Left lobe of liver (tissue), 2 donors: Measurements from ENCODE around the gene PPFIA4. TPM values are rescaled to one million over a fixed set of nuclear protein-coding genes. Genes with fewer than 3 reads are reported as not detected.

ENCODE experiments used
- ATAC-seq: fragments of 200-7000 bp; cut with Tn5 transposase; one replicate; pipeline ENCODE4 v1.9.1; 2020; ENCODE audit warnings: mild to moderate bottlenecking, moderate library complexity
- DNase-seq: peaks from one replicate; pipeline ENCODE4 v3.0.0-alpha.2; 2020; ENCODE audit warnings: low spot score
- total RNA-seq: library from RNA; stranded (reverse); gene quantifications from one replicate; pipeline ENCODE4 v1.2.1, GENCODE V29; 2021
- donor health status: DM: no; HTN: no; CAD: no; lungs with moderate emphysema.
- donor health status: DM: no; HTN: yes; CAD: no.

The PPFIA4 gene
- total RNA-seq, 1 donor from 2014 or later, result 0.78 TPM

DNA sequence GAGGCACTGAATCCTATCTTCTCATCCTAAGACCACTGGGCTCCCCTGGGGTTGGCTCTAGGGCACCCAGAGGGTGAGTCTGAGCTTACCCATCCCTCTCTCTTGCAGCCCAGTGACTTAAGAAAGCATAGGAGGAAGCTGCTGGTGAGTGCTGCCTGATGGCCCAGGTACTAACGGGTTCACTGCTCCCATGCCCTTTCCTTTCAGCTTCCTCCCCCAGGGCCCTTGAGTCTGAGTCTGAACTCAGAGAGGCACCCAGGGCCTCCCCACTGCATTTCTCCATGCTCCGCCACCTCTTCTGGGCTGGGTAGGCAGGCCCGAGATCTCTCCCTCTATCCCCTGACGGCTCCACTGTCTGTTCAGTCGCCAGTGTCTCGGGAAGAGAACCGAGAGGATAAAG is 29.7 kb downstream of the PPFIA4 start:
- no peak for ATAC-seq
- DNase-seq, result no peak

DNA sequence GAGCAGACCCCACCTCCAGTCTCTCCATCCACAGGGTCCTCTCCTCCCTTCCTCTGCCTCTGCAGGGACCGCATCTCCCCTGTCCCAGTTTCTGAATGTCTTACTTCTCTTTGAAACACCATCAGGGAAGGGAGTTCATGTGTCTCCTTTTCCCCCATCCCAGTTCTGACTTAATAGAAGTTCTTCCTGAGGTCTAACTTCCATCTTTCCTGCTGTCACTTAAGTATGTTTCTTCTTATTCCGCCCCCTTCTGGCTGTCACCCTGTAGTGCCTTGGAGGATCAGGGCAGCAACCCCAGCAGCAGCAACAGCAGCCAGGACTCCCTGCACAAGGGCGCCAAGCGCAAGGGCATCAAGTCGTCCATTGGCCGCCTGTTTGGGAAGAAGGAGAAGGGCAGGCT is 30.2 kb downstream of the PPFIA4 start:
- ATAC-seq (no peak), DNase-seq (no peak)

DNA sequence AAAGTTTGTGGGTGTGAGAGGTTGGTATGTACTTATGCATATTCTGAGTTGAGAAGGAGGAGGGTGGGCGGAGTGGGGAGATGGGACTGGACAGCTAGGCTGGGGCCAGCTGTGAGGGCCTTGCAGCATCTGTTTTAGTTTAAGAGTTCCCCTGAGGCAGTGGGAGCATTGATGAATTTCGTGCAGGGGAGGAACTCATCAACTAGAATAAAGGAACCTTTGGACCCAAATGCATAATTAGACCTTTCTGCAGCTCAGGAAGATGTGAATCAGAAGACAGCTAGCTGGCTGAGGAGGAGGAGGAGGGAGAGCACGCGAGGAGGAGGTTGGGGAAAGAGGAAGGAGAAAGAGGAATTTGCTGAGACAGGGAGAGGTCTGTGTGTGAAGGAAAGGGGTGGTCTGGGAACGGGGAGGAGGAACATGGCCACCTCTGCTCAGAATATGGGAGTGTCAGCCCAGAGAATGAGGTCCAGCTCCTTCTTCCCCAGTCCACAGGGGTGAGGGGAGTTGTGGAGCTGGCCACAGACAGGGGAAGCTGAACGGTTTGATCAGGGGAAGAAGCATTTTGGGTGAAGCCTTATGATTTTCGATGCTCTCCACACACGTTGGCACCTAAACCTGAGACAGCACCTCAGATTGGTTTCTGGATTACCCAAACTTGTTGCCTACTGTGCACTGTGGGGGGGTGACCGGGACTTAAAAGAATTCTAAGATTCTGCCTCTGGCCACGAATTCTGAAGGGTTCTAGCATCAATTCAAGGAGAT is 31.8 kb downstream of the PPFIA4 start:
- no peak for DNase-seq
- ATAC-seq, result peak; percentile 24

DNA sequence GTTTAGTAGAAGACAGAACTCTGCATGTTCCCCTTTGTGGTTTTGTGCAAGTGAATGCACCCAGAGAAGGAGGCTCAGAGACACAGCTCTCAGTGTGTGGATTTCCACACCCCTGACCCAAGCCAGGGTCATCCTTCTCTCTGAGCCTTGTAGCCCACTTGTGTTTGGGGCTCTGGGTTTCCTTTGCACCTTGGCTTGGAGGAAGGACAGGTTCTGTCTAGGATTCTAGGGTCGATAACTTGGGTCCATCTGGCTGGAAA is 32.3 kb downstream of the PPFIA4 start:
- no peak for DNase-seq
- ATAC-seq, result no peak

DNA sequence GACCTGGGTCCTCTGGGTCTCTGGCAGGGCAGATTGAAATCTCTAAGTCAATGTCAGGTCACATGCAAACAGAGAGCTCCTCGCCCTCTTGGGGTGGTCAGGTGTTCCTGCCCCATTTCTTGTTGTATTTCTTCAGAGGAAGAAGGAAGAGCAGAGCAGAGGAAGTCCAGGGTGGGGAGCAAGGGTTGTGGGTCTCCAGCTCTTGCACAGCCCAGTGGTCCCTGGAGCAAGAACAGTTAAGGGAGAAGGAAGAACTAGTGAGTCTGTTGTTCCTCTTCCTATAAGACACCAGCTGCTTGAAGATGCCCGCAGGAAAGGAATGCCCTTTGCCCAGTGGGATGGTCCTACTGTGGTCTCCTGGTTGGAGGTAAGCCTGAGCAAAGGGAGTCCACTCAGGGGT is 33.2 kb downstream of the PPFIA4 start:
- no peak for ATAC-seq
- DNase-seq, result no peak

DNA sequence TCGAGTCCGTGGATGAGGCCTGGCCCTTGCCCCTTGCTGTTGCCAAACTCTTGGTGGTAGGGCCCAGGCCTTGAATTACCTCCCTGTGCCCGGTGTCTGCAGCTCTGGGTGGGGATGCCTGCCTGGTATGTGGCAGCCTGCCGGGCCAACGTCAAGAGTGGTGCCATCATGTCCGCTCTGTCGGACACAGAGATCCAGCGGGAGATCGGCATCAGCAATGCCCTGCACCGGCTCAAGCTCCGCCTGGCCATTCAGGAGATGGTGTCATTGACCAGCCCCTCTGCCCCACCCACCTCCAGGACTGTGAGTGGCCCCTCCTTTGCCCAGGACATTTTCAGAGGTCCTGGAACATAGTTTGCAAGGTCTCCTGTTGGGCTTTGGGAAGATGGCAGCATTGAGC is 33.8 kb downstream of the PPFIA4 start:
- no peak for ATAC-seq
- no peak for DNase-seq

DNA sequence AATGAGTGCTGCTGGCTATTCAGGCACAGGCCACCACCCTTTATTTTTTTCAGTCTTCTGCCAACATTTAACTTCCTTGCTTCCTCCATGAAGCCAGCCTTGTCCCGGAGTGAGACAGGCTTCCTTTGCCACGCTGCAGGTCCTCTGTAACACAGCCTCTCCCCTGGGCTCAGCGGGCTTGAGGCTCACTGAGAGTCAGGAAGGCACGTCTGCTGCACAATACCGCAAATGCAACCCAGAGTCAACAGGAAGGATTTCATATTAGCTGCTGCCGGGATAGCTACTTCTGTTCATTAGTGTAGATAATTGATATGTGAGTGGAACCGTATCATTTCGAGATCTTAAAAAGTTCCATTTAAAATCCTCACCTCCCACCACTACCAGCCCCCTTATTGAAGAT is 37.0 kb downstream of the PPFIA4 start:
- ATAC-seq (no peak), DNase-seq (no peak)

DNA sequence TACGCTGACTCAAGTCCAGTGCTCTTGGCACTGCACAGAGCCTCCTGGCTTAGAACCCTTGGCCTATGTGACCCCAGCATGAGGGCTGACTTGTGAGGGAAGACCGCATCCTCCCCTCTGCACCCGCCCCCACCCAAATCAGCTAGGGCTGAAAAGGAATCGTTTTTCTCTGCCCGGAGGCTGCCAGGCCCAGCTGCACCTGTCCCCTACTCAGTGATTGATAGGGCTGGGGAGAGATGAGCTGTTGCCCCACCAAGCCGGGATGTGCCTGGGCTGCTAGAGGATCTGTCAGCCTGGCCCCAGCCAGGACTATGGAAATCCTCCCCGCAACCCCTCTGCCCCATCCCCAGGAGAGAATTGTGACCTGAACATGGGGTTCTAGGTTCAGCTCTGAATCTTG is 38.9 kb downstream of the PPFIA4 start:
- DNase-seq (no peak), ATAC-seq (no peak)

DNA sequence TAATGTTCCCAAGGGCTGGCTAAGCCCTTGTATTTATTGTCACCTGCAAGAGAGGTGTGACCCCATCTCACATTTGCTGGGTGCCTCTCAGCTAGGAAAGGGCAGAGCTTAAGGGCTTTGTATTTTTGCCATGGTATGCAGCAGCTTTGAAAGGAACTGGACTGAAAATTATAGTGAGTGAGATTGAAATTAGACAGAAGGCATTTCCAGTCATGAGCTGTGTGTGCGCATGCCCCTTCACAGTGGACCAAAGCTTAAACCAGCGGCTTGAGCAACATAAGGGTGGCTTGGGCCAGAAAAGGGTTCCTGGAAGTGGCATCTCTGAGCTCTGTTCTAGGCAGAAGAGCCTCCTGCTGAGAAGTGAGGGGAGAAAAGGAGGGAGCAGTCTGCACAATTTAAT is 39.7 kb downstream of the PPFIA4 start:
- no peak for ATAC-seq
- DNase-seq, result no peak

DNA sequence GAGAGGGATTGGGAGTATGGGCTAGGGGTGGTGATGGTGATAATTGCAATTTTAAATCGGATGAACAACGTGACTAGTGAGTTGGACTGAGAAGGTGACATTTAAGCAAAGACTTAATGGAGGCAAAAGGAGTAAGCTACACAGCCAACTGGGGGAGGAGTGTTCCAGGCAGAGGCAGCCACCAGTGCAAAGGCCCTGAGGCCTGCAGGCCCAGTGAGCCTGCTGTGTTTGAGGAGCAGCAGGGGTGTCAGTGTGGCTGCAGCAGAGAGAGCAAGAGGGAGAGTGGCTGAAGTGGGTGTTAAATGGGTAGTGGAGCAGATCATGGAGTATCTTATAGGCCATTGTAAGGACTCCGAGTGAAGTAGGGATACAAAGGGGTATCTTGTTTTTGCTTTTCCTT is 40.7 kb downstream of the PPFIA4 start:
- no peak for ATAC-seq
- no peak for DNase-seq

DNA sequence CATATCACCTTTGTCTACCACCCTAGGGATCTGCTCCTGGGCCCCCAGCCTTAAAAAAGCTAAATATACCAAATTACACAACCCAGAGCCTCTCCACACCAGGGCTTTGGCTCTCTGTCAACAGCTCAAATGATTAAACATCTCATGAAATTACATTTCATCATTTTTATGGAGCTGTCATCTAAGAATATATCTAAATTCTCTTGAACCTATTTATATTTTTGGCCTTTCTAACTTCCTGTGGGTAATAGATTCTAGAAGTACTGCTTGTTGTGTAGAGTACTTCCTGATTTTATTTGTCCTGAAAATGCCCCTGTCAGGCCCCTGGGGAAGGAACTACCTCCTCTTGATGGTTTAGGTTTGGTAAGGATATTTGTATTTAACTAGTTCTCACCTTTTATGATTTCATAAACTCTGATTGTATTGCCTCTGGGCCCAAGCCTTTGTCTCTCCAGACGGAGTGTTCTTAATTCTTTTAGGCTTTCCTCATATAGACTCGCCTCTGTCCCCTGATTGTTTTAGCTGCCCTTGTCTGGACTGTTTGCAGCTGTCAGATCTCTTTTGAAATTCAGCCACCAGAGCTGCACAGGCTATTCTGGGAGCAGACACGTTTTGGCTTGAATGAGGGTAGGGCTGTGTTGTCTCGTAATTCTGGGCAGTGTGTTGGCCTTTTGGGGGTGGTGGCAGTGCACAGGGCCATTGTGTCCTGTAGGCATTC is 42.9 kb downstream of the PPFIA4 start:
- ATAC-seq, result no peak
- DNase-seq, result no peak

DNA sequence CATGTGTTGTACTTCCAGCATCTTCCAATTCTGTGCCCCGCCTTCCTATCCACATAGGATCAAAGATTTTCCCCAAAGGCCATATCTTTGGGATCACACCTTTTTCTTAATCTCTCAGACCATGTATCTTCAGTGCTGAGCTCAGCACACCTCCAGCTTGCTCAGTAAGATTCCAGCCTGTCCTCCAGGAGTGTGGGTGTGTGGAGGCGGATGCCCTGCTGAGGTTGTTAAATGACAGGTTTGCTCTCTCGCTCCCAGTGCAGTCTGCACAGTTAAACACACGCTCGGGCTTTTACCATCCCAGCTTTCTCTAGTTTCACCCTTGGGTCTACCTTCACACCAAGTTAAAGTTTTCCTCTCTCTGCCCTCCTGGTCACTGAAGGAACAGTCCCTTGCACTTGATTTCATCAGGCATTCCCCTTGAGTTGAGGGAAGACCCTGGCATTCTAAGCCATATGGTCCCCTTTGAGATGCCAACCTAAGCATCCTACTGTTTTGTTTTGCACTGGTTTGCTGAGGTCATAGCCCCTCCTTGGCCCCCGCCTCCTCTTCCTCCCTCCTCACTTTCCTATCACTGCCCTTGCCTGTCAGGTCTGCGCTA is 45.8 kb downstream of the PPFIA4 start:
- no peak for DNase-seq
- ATAC-seq, result no peak

DNA sequence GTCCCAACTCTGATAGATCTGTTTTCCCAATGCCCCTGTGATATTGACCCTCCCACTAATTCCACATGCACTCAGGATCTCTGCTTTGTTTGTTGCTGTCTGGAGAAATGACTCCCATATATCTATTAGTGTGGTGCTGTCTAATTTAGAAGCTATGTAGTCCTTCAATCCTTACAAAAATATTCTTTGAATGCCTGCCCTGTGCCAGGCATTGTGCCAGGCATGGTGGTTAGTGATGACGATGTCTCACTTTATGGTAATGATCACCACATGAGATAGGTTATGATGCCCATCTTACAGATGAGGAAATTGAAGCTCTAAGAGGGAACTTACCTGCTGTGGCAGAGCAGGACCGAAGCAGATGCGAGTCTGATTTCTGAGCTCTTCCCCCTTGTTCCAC is 46.6 kb downstream of the PPFIA4 start:
- DNase-seq (no peak), ATAC-seq (no peak)

DNA sequence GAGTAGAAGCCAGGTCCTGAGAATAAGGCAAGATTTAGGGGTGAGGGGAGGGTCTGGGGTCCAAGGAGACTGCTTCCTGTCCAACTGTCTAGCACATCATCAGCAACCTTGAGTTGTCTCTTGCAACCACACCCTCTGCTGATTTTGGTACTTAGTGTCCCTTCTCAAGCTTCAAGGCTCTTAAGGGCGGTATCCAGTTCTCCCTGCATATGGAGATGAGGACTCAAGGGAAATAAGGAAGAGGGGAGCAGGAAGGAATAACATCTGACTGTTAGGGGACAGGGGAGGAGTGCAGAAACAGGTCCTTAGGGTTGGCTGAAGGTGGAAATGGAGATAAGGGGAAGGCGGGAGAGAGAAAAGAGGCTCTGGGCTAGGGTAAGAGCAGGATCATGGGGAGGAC is 47.2 kb downstream of the PPFIA4 start:
- ATAC-seq (no peak), DNase-seq (no peak)

DNA sequence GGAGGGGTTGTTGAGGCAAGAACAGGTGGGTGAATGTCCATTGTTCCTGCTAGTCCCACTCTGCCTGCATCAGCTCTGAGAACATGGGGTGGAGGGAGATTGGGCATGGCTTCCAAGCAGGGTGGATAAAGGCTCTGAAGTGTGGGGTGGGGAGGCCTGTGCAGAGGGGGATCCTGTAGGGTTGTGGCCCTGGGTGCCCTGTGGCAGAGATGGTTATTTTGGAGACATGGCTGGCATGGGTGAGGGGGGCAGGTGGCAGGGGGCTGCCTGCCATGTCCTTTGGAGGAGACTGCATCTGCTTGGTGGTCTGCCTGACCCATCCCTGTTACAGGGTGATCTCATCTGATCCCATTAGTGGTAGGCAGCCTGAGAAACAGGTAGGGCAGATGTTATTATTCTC is 48.3 kb downstream of the PPFIA4 start:
- no peak for DNase-seq
- ATAC-seq, result no peak

DNA sequence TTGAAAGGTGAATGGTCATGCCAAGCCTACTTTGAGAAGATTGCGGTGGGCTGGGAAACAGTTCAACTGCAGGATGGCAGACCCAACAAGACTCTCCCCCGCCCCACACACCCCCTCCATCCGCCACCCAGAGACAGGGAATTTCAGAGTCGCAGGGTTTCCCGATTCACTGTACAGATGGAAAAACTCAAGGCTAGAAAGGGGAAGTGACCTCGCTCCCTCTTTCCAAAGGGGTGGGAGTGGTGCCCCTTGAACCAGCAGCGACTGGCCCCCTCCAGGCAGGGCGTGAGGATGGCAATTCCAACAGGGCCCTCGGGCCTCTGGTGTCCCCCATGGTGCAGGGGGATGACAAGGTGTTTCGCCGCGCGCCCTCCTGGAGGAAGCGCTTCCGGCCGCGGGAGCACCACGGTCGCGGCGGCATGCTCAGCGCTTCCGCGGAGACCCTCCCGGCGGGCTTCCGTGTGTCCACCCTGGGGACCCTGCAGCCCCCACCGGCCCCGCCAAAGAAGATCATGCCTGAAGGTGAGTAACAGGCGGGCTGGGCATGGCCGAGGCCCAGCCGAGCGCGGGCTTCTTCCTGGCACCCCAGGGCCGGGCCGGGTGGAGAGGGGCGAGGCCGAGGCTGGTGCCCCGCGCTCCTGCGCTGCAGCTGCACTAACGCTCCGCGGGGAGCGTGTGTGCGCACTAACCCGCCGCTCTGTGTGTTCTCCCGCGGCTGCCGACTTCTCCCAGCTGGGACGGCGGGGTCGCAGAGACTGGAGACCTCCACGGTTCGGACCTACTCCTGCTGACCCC is 49.1 kb downstream of the PPFIA4 start:
- ATAC-seq (peak; percentile 46), DNase-seq (no peak)

DNA sequence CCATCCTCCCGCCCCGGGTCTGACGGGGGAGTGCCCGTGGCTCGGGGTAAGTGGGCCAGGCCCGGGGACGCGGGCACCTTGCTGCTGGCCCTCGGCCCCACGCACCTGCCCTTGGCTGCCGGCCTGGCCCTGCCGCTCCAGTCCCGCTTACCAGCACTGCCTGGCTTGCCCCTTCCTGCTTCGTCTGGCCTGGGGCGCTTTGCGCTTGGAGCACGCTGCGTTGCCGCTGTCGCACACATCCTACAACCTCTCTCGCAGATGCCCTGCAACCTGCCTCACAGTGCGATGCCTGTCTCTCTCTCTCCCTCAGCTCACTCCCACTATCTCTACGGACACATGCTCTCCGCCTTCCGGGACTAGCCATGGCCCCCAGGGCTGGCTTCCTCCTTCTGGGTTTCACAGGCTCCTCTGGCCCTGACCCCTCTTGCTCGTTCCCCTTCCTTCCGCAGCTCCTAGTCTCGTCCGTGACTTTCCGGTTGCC is 49.8 kb downstream of the PPFIA4 start:
- ATAC-seq (peak; percentile 62), DNase-seq (no peak)

DNA sequence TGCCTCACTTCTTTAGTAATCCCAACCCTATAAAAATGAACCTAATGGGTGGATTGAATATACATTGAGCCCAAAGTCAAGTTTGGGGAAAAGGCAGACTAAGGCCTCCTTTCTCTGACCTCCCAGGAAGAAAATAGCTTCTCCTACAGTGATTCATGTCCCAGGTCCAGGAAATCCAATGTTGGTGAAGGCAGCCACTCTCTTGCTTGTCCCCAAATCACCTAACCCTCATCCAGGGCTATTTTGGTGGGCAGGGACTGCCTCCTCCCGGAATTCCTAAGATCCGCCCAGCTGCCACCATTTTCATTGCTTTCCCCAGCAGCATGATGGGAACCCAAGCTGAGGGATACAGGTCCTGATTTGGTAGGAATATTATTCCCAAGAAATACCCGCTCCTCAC is 51.1 kb downstream of the PPFIA4 start:
- DNase-seq (no peak), ATAC-seq (no peak)

DNA sequence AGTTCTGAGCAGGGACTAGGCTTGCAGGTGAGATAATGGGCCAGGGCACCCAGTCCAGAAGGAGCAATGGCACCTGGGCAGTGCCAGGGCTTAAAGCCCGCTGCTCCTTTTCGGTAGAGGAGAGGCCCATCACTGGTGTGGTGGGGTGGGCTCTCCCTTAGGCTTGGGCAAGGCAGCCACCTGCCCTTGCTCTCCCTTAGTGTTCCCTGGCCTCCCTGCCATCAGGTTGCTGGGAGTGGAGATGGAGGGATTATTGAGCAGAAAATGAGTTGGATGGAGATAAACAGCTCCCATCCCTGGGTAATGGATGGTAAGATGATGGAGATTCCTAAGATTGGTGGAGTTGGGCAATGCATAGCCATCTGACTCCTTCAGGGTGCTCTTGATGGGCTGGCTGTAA is 51.7 kb downstream of the PPFIA4 start:
- ATAC-seq (no peak), DNase-seq (no peak)

DNA sequence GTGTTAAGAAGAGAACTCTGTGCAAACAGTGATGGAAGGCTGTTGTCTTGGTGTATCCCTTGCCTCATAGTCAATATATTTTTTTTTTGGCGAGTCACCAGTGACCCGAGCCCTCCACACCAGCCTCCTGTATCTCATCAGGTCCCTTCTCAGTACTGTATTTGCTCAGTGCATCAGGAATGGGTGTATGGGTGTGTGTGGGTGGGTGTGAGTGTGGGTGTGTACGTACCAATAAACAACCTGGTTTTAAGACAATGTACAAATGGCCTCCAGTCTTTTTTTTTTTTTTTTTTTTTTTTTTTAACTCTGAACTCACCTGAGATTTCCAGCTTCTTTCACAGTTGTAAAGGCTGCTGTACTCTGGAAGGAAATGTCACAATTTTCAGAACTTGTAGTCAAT is 52.2 kb downstream of the PPFIA4 start:
- ATAC-seq (no peak), DNase-seq (no peak)

DNA sequence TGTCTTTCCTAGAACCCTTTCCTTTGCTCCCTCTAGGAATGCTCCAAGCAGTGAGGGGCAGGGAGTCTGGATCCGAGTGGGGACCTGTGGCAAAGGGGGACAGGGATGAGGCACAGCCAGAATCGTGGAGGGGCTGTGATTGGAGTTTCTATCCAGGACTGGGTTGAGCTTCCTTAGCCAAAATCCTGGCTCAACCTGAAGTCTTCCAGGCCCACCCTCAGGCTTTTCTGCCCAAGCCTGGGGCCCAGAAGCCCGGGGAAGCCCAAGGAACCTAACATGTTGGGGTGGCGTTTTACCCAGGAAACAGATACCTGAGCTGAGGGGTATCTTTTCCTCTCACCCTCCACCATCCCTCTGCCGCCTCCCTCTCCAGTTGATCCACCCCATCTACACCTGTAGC is 54.2 kb downstream of the PPFIA4 start:
- no peak for ATAC-seq

More for the DNA sequence above, 54.2 kb downstream of the PPFIA4 start:
- DNase-seq, result no peak
